Large intestine (tissue), 12 donors: ENCODE data around the gene ARFIP2. TPM values are rescaled to one million over a fixed set of nuclear protein-coding genes. Genes with fewer than 3 reads are reported as not detected.
"Not testable (repeated sequence)": the region's sequence is repeated elsewhere in the genome, so short reads cannot be mapped to it uniquely, and the experiment has no call there.

Experiments
- DNase-seq, 2 donors: peaks; one replicate each; pipeline versions ENCODE4 v3.0.0 to v3.0.0-alpha.2; 2013
- H3K27ac ChIP-seq: one replicate; pipeline ENCODE4 v1.5.1; 2013; ENCODE audit warnings: low read length
- H3K27me3 ChIP-seq: 2 replicates; pipeline ENCODE4 v1.6.1; 2013; ENCODE audit warnings: low read length; ENCODE audit not compliant: control insufficient read depth, insufficient read depth
- H3K36me3 ChIP-seq: 2 replicates; pipeline ENCODE4 v1.6.1; 2013; ENCODE audit warnings: low read length; ENCODE audit not compliant: control insufficient read depth, insufficient read depth
- H3K4me1 ChIP-seq: one replicate; pipeline ENCODE4 v1.6.1; 2013; ENCODE audit warnings: low read length; ENCODE audit not compliant: control insufficient read depth, insufficient read depth
- H3K4me3 ChIP-seq: one replicate; pipeline ENCODE4 v1.5.1; 2013; ENCODE audit warnings: low read length
- H3K9me3 ChIP-seq: one replicate; pipeline ENCODE4 v1.6.1; 2013; ENCODE audit warnings: mild to moderate bottlenecking, low read depth, low read length, moderate library complexity; ENCODE audit not compliant: control insufficient read depth
- WGBS: methylation state at CpG from one replicate; pipeline ENCODE4 v1.1.5; 2013; ENCODE audit warnings: low lambda C conversion rate; ENCODE audit not compliant: insufficient coverage; 5-methylcytosine and 5-hydroxymethylcytosine counted together
- long read RNA-seq, 11 donors: transcript quantifications; one replicate each; lab custom pipeline, GENCODE V29; 2026
- polyA plus RNA-seq: library from polyadenylated mRNA; unstranded; fragments of 120-200 nt; gene quantifications from one replicate; pipeline ENCODE4 v1.2.1, GENCODE V29; 2013

Gene ARFIP2, protein sequence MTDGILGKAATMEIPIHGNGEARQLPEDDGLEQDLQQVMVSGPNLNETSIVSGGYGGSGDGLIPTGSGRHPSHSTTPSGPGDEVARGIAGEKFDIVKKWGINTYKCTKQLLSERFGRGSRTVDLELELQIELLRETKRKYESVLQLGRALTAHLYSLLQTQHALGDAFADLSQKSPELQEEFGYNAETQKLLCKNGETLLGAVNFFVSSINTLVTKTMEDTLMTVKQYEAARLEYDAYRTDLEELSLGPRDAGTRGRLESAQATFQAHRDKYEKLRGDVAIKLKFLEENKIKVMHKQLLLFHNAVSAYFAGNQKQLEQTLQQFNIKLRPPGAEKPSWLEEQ
- 68.0 TPM for polyA plus RNA-seq
- long read RNA-seq, donor 1, partial matches to known transcripts = 0 of 7 reads
- long read RNA-seq, donor 1, other reads (novel, unspliced or antisense) = 0 of 7 reads
- long read RNA-seq, donor 2, transcript ARFIP2-202 (8 exons, 1,868 nt) = major isoform, 11 of 23 reads
- long read RNA-seq, donor 2, transcript ARFIP2-201 (8 exons, 2,543 nt) = minor isoform, 10 of 23 reads
- long read RNA-seq, donor 2, partial matches to known transcripts = 0 of 23 reads
- long read RNA-seq, donor 2, other reads (novel, unspliced or antisense) = 0 of 23 reads
- long read RNA-seq, donor 3 = 0 reads
- long read RNA-seq, donor 4, partial matches to known transcripts = 6 of 6 reads
- long read RNA-seq, donor 4, other reads (novel, unspliced or antisense) = 0 of 6 reads
- long read RNA-seq, donor 5, transcript ARFIP2-201 (8 exons, 2,543 nt) = major isoform, 5 of 7 reads
- long read RNA-seq, donor 5, partial matches to known transcripts = 0 of 7 reads
- long read RNA-seq, donor 5, other reads (novel, unspliced or antisense) = 0 of 7 reads
- long read RNA-seq, donor 6, transcript ARFIP2-202 (8 exons, 1,868 nt) = major isoform, 11 of 60 reads
- long read RNA-seq, donor 6, transcript ARFIP2-201 (8 exons, 2,543 nt) = minor isoform, 10 of 60 reads
- long read RNA-seq, donor 6, partial matches to known transcripts = 39 of 60 reads
- long read RNA-seq, donor 6, other reads (novel, unspliced or antisense) = 0 of 60 reads
- long read RNA-seq, donor 7, partial matches to known transcripts = 0 of 3 reads
- long read RNA-seq, donor 7, other reads (novel, unspliced or antisense) = 0 of 3 reads
- long read RNA-seq, donor 8, transcript ARFIP2-201 (8 exons, 2,543 nt) = major isoform, 13 of 21 reads
- long read RNA-seq, donor 8, transcript ARFIP2-202 (8 exons, 1,868 nt) = minor isoform, 6 of 21 reads
- long read RNA-seq, donor 8, partial matches to known transcripts = 0 of 21 reads
- long read RNA-seq, donor 8, other reads (novel, unspliced or antisense) = 0 of 21 reads
- long read RNA-seq, donor 9, transcript ARFIP2-201 (8 exons, 2,543 nt) = minor isoform, 6 of 22 reads
- long read RNA-seq, donor 9, transcript ARFIP2-202 (8 exons, 1,868 nt) = major isoform, 8 of 22 reads
- long read RNA-seq, donor 9, partial matches to known transcripts = 7 of 22 reads
- long read RNA-seq, donor 9, other reads (novel, unspliced or antisense) = 0 of 22 reads
- long read RNA-seq, donor 10, transcript ARFIP2-201 (8 exons, 2,543 nt) = major isoform, 5 of 9 reads
- long read RNA-seq, donor 10, partial matches to known transcripts = 0 of 9 reads
- long read RNA-seq, donor 10, other reads (novel, unspliced or antisense) = 0 of 9 reads
- long read RNA-seq, donor 11, partial matches to known transcripts = 0 of 6 reads
- long read RNA-seq, donor 11, other reads (novel, unspliced or antisense) = 0 of 6 reads

DNA sequence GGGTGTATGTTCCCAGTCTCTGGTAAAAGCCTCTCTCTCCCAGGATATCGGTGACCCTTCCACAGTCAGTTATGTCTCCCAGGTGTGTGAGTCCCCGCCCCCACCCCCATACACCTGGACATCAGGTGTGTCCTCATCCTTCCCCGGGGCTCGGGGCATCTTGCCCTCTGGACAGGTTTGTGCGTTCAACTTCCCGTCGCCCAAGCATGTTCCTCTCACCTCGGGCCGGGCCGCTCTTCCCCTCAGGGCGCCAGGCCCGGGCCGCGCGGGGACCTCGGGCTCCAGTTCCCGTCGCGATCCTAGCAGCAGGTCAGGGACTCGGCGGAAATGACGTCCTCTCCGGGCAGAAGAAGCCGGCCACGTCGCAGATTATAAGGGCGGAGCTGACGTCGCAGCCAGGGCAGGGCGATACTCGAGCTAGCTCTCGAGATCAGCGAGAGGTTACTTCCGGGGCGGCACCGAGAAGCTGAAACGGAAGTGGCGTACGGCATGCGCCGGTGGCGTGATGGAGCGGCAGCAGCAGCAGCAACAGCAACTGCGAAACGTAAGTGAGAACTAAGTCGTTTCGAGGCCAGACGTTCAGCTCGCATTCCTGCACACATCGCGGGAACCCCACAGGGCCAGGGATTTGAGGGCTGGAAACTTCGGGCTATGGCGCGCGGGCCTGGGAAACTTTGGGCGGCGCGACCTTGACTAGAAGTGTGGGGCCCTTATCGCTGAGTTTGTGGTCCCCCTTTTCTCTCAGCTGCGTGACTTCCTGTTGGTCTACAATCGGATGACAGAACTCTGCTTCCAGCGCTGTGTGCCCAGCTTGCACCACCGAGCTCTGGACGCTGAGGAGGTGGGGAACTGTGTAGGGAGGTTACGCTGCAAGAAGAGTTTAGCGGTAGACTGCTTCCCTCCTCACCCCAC lies at the start of gene ARFIP2, which contains the start of gene TIMM10B:
TSS of gene ARFIP2 (minus strand) at position 320 of the 912 bp plus-strand sequence. CDS start 910 bp downstream, outside the sequence.
TSS of gene TIMM10B (plus strand) at position 490 of the 912 bp plus-strand sequence. CDS start at position 506, 16 bp downstream.
- no peaks in the 10 kb centered on the region for H3K9me3 ChIP-seq
- peaks cover 25% of the 10 kb centered on the region for H3K4me1 ChIP-seq
- no peaks in the 10 kb centered on the region for H3K27me3 ChIP-seq
- peaks cover 61% of the 10 kb centered on the region for H3K36me3 ChIP-seq
- DNase-seq = peak; percentile 99
- H3K4me3 ChIP-seq = peak within 1 kb of the TSS; percentile 67
- H3K27ac ChIP-seq = peak within 1 kb of the TSS; percentile 96
- WGBS = no CpG with 5 or more reads among the region's 66 CpGs

- 96% methylated on average over 2 of the region's 2 CpGs for WGBS
- H3K27me3 ChIP-seq = no peaks in the 10 kb centered on the region
- DNase-seq = no peak
Measured at GRCh38 chr11:6530848-6531247, 49.7 kb upstream of the ARFIP2 start.

GRCh38 chr11:6529266-6529665 lies 48.1 kb upstream of the ARFIP2 start:
- DNase-seq = no peak
- Histone ChIP-seq H3K9me3 (no peaks in the 10 kb centered on the region), H3K4me1 (no peaks in the 10 kb centered on the region), H3K4me3 (no peak overlapping the region), H3K27ac (no peak overlapping the region), H3K36me3 (peaks cover 8% of the 10 kb centered on the region), H3K27me3 (no peaks in the 10 kb centered on the region)
- WGBS = no CpG with 5 or more reads among the region's 2 CpGs

More at GRCh38 chr11:6530848-6531247, 49.7 kb upstream of the ARFIP2 start:
- Histone ChIP-seq H3K4me3 (no peak overlapping the region), H3K36me3 (peaks cover 8% of the 10 kb centered on the region), H3K27ac (no peak overlapping the region), H3K4me1 (no peaks in the 10 kb centered on the region), H3K9me3 (no peaks in the 10 kb centered on the region)

DNA sequence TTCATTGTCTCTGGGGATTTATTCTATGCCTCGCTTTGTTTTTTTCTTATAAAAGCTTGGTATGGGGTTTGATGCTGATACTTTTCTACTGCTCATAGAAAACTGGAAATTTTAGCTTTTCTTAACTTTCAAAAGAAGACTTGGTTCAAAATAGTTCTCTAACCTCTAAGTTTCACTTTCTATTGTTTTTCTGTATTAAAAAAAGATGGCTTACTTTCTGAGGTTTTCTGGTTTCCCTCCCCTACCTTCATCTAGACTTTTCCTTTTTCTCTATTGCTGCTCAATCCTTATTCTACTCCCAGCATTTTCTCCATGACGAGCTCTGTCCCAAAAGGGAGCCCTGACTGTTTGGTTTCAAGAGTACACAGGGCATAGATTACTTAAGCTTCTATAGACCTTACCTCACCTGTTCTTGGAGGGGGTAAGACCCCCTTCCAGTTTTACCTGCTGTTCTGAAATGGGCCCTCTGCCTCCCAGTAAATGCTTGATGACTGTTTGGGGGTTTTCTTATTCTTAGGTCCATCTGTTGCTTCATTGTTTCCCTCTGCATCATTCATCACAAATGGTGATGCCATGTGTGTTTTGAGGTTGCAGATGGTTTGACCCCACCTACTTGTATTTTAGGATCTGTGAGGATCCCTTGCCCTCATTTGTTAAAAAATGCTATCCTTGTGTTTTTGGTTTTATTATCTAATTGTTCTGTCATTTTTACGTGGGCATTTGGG lies 45.4 kb upstream of the ARFIP2 start:
- no peak overlapping the region for H3K4me3 ChIP-seq
- H3K4me1 ChIP-seq = no peaks in the 10 kb centered on the region
- H3K9me3 ChIP-seq = no peaks in the 10 kb centered on the region
- no peaks in the 10 kb centered on the region for H3K27me3 ChIP-seq
- 100% methylated on average over 2 of the region's 3 CpGs for WGBS
- DNase-seq = no peak
- peaks cover 3% of the 10 kb centered on the region for H3K36me3 ChIP-seq
- H3K27ac ChIP-seq = no peak overlapping the region

- Histone ChIP-seq H3K9me3 (no peaks in the 10 kb centered on the region), H3K36me3 (peaks cover 7% of the 10 kb centered on the region), H3K27ac (no peak overlapping the region), H3K4me1 (no peaks in the 10 kb centered on the region), H3K4me3 (no peak overlapping the region), H3K27me3 (no peaks in the 10 kb centered on the region)
- DNase-seq = peak in 1 of 2 donors; percentile 25
- WGBS = 63% methylated on average over 1 of the region's 1 CpG
Measured at GRCh38 chr11:6523253-6523652, 42.1 kb upstream of the ARFIP2 start.

- not testable (repeated sequence) for H3K36me3 ChIP-seq, DNase-seq, H3K27ac ChIP-seq, H3K4me1 ChIP-seq, H3K9me3 ChIP-seq, H3K4me3 ChIP-seq, H3K27me3 ChIP-seq
- no CpG with 5 or more reads among the region's 3 CpGs for WGBS
Measured at GRCh38 chr11:6521946-6522345, 40.8 kb upstream of the ARFIP2 start.

- peaks cover 7% of the 10 kb centered on the region for H3K36me3 ChIP-seq
- no CpG with 5 or more reads among the region's 3 CpGs for WGBS
- no peak overlapping the region for H3K27ac ChIP-seq
- no peak overlapping the region for H3K4me3 ChIP-seq
- no peak for DNase-seq
- H3K9me3 ChIP-seq = no peaks in the 10 kb centered on the region
- no peaks in the 10 kb centered on the region for H3K27me3 ChIP-seq
- no peaks in the 10 kb centered on the region for H3K4me1 ChIP-seq
Measured at GRCh38 chr11:6520265-6520664, 39.1 kb upstream of the ARFIP2 start.

GRCh38 chr11:6516865-6517264 lies 35.7 kb upstream of the ARFIP2 start:
- Histone ChIP-seq H3K27ac (no peak overlapping the region), H3K27me3 (no peaks in the 10 kb centered on the region), H3K36me3 (peaks cover 10% of the 10 kb centered on the region), H3K9me3 (peaks cover 3% of the 10 kb centered on the region), H3K4me1 (no peaks in the 10 kb centered on the region), H3K4me3 (no peak overlapping the region)
- no peak for DNase-seq
